Measurements from ENCODE around the gene THEM4.
"Not testable (repeated sequence)": the region's sequence is repeated elsewhere in the genome, so short reads cannot be mapped to it uniquely, and the experiment has no call there.

Gene THEM4

GRCh38 chr1:151858030-151858746 lies 51.1 kb downstream of the THEM4 start:
- DNase-seq, result no peak

GRCh38 chr1:151855933-151856332 lies 53.4 kb downstream of the THEM4 start:
- no peak for DNase-seq

GRCh38 chr1:151855516-151855915 lies 53.8 kb downstream of the THEM4 start:
- not testable (repeated sequence) for DNase-seq

GRCh38 chr1:151854658-151855057 lies 54.7 kb downstream of the THEM4 start:
- DNase-seq, result no peak

GRCh38 chr1:151853411-151853943 lies 55.8 kb downstream of the THEM4 start, which contains the start of gene THEM5:
Gene THEM5 (minus strand): TSS chr1:151853712. CDS start chr1:151853565, 147 bp downstream.
- no peak for DNase-seq

- DNase-seq, result no peak
Observed at GRCh38 chr1:151852733-151853132, 56.6 kb downstream of the THEM4 start.

GRCh38 chr1:151851886-151852285 lies 57.4 kb downstream of the THEM4 start:
- no peak for DNase-seq

GRCh38 chr1:151849871-151850270 lies 59.4 kb downstream of the THEM4 start:
- DNase-seq, result no peak

- no peak for DNase-seq
Observed at GRCh38 chr1:151849126-151849525, 60.2 kb downstream of the THEM4 start.

- DNase-seq, result no peak
Observed at GRCh38 chr1:151847867-151848596, 61.3 kb downstream of the THEM4 start.

- DNase-seq, result no peak
Observed at GRCh38 chr1:151846686-151847237, 62.5 kb downstream of the THEM4 start.

GRCh38 chr1:151846062-151846568 lies 63.2 kb downstream of the THEM4 start:
- no peak for DNase-seq

- no peak for DNase-seq
Observed at GRCh38 chr1:151843398-151843797, 65.9 kb downstream of the THEM4 start.

GRCh38 chr1:151841141-151841540 lies 68.2 kb downstream of the THEM4 start:
- DNase-seq, result no peak

GRCh38 chr1:151840421-151840820 lies 68.9 kb downstream of the THEM4 start:
- no peak for DNase-seq

GRCh38 chr1:151839457-151840403 lies 69.6 kb downstream of the THEM4 start, which contains the start of gene C2CD4D:
Gene C2CD4D (minus strand): TSS chr1:151839820. CDS start chr1:151838989, 831 bp downstream.
- peak; percentile 63 to 64 for DNase-seq

GRCh38 chr1:151839082-151839412 lies 70.3 kb downstream of the THEM4 start:
- no peak for DNase-seq

GRCh38 chr1:151838222-151839081 lies 70.9 kb downstream of the THEM4 start:
- DNase-seq, result no peak

GRCh38 chr1:151837884-151838221 lies 71.5 kb downstream of the THEM4 start:
- no peak for DNase-seq

- no peak for DNase-seq
Observed at GRCh38 chr1:151837197-151837596, 72.1 kb downstream of the THEM4 start.

GRCh38 chr1:151835596-151835995 lies 73.7 kb downstream of the THEM4 start:
- no peak for DNase-seq

All from activated CD4-positive, alpha-beta T cell treated with anti-CD3 and anti-CD28 coated beads, Interleukin-2, amount 50 U/mL, for 4 hours (primary cell).